ENCODE data around the gene F12.

Gene F12

DNA sequence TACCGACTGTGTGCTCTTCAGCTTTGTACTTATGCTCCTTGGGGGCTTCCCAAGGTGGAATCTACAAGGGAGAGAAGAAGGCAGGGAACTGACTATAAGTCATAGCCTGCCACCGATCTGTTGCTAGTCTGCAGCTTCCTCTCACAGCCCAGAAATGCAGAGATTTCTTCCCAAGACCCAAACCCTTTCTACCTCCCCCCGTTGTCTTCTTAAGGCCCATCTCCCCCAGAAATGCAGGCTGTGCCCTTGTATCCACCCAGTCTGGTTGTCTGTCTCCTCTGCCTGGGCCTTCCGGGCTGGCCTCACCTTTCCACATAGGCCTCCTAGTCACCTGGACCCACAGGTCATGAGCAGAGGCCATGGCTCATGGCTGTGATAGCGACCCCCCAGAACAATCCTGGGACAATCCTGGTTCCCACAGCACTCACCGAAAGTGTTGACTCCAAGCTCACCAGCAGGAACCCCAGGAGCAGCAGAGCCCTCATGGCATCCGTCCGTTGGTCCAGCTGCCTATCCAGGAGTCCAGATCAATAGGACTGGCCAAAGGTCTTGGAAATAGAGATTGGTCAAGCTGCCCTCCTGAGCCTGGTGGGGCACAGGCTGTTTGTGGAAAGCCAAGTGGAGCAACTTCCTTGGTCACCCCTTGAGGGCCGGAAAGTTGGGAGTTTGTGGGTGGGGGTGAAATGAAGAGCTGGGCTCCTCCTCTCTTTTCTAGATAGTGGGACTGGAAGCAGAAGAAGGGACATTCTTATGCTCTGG is at the start of gene F12:
Gene F12, minus strand, starts transcription at position 522 of the 759 bp plus-strand sequence. Its CDS starts 37 bp downstream, at position 485.
- no peak for DNase-seq (ENCODE audit: low read depth)

DNA sequence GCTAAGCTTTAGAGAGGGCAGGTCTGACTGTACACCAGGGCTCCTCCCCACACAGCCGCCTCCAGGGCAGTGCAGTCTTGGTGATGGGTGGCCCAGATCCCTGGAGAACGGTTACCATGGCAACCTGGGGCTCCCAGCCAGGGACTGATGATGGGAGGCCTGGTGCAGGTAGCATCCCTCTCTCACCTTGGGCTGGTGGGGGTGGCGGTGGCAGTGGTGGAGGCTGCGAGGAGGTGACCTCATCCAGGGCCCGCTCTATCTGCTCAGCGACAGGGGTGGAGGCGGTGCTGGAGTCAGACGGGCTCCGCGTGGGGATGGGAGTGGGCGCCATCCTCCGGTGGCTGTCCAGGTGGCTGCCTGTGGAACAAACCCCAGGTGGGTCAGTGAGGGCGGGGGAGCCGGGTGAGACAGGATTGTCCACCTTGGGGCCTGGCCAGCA is 49.6 kb upstream of the F12 start:
- DNase-seq (ENCODE audit: low read depth) = no peak

DNA sequence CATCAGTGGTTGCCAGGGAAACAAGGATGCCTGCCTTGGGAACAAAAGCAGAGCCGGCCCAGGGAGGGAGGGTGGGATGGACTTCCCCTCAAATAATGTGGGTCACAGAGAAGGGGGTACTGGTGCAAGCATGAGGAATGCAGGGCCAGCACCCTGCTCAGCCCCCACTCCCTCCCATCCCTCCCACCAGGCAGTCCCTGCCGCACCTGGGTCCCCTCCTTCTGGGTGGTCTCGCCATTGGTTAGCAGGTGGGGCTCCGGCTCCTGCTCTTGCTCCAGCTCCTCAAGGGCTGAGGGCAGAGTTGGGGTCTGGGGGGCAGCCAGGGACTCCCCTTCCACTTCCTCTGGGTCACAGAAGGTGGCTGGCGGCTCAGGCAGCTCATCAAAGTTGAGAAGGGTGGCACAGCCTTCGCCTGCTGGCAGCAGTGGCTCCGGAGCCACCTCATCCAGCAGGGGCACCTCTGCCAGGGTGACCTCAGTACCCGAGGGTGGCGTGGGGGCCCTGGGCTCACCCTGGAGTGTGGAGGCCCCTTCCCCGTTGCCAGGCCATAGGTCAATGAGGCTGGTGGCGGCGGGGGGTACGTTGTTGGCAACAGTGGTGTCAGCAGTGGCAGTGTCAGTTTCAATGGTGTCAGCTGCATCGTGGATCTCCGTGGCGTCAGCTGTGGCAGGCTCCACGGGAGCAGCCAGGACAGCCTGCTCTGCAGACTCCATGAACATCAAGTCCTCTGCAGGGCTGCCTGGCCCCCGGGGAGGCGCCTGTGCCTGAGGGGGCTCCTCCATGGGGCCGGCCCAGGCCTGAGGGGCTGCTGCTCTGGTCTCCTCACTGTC is 48.7 kb upstream of the F12 start:
- no peak for DNase-seq (ENCODE audit: low read depth)

DNA sequence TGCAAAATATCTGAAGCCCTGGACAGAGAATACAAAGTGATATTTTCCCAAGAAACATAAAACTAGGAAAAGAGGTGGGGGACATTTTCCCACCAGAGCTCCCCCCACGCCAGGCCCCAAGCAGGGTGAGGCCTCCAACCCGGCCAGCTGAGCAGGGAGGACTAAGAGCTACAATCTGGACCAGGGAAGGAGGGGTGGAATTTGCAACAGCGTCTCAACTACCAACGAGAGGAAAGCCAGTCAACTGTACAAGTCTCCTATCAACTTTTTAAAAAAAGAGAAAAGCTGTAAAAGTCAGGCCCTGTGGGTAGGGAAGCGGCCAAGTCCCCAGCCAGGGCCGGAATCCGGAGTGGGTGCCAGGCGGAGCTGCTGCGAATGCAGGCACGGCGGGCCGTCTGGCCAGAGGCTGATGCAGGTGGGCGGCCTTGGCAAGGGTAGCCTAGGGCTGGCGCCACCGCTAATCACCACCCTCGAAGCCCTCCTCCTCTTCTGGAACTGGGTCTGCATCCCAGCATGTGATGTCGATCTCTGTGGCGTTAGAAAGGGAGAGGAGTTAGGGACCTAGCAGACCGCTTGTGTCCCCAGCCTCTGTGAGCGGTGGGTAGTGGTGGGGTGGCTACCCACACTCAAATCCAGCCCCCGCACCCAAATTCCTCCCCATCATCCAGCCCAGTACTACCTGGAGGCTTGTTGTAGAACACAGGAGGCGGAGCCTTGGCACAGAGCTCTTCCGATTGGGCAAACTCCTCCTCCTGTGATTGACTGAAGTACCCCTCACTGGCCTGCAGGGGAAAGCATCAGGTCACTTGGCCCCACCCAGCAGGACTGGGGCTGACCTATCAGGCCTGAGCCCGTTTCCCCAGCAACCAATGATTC is 47.9 kb upstream of the F12 start:
- no peak for DNase-seq (ENCODE audit: low read depth)

DNA sequence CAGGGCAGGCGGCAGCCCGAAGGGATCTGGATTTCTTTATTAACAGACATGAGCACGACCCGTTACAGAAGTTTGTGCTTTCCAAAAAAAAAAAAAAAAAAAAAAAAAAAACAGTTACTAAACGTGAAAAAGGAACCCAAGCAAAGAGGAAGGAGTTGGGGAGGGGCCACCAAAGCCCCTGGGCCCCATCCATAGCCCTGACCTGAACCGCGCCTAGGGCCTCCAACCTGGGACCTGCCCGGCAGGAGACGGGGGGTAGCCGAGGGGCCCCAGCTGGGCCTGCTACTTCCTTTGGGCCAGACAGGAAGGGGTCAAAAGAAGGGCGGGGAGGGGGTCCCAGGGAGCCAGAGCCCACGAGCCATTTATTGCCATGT is 47.2 kb upstream of the F12 start:
- no peak for DNase-seq (ENCODE audit: low read depth)

DNA sequence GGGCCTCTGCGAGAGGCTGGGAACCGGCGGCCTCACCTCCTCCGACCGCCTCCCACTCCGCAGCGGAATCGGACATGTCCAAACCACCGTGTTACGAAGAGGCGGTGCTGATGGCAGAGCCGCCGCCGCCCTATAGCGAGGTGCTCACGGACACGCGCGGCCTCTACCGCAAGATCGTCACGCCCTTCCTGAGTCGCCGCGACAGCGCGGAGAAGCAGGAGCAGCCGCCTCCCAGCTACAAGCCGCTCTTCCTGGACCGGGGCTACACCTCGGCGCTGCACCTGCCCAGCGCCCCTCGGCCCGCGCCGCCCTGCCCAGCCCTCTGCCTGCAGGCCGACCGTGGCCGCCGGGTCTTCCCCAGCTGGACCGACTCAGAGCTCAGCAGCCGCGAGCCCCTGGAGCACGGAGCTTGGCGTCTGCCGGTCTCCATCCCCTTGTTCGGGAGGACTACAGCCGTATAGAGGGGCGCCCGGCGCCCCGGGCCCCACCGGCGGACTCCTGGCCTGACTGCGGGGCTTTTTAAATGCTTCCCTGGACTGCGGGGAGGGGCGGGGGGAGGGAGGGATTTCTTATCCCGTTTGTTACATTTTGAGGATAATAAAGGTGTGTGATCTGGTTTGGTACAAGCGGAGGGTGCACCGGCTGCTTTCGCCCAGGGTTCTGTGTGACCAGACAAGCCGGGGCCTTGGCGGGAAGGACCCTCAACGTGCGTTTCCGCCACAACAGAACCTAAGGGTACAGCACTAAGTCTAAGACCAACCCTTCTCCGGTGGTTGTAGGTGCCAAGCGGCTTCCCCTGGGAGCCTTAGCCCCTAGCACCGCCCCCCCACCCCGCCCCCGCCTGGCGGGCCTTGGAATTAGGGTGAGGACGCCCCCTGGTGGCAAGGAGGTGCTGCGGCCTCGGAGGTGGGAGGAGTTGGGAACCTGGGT is 46.6 kb upstream of the F12 start:
- DNase-seq (ENCODE audit: low read depth) = peak; percentile 97

DNA sequence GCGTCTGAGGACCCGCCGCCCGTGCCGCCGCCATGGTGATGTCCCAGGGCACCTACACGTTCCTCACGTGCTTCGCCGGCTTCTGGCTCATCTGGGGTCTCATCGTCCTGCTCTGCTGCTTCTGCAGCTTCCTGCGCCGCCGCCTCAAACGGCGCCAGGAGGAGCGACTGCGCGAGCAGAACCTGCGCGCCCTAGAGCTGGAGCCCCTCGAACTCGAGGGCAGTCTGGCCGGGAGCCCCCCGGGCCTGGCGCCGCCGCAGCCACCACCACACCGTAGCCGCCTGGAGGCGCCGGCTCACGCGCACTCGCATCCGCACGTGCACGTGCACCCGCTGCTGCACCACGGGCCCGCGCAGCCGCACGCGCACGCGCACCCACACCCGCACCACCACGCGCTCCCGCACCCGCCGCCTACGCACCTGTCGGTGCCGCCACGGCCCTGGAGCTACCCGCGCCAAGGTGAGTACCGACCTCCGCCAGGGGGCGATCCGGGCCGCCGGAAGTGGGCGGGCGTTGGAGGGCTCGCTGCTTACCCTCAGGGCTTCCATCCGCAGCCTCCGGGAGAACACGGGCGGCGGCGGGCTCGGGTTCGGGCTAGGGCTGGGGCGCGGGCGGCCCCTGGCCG is 45.8 kb upstream of the F12 start:
- DNase-seq (ENCODE audit: low read depth) = peak; percentile 86

DNA sequence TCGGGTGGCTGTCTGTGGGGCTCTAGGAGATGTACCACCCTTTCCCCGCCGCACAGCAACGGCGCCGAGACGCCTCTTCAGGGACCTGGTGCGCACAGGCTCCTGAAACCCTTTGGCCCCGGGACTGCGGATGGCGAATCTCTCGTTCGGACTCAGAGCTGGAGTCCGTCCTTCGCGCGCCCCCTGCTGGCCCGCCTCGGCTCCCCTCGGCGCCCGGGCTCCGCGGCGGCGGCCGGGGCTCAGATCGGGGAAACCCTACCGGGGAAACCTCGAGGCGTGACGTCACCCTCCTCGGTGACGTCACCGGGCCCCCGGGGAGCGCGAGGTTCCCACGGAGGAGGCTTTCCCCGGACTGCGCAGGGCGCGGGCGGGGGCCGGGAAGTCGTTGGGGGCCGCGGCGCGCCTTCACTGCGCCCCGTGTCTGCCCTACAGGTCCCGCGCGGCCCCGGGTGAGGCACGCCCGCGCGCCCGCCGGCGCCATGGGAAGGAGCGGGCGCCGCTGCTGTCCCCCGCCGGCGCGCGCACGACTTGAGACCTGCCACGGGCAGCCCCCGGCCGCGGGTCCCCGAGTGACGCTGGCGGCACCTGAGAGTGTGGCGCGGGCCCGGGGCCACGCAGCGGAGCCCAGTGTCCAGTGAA is 45.2 kb upstream of the F12 start:
- DNase-seq (ENCODE audit: low read depth) = peak; percentile 91

DNA sequence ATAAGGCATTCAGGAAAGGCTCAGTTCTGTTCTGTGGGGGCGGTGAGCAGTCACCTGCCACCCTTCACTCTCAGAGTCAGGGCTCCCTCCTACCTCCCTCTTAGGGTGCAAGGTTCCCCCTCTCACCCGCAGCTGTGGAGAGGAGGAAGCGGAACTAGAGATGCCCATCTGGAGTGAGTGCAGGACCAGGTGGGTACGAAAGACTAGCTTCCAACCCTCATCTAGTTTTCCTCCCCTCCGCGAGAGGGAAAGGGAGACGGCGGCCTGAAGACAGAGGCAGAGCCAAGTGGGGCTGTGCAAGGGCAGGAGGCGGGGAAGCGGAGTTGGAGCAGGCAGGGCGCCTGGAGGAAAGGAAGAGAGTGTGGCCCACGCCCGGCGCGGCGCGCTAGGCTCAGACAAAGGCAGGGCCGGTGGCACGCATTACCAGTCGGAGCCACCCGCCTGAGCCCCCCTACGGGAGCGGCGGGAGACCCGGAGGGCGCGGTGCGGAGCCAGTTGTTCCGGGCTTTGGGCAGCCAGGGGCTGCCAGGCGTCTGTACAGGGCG is 44.6 kb upstream of the F12 start:
- DNase-seq (ENCODE audit: low read depth) = no peak

DNA sequence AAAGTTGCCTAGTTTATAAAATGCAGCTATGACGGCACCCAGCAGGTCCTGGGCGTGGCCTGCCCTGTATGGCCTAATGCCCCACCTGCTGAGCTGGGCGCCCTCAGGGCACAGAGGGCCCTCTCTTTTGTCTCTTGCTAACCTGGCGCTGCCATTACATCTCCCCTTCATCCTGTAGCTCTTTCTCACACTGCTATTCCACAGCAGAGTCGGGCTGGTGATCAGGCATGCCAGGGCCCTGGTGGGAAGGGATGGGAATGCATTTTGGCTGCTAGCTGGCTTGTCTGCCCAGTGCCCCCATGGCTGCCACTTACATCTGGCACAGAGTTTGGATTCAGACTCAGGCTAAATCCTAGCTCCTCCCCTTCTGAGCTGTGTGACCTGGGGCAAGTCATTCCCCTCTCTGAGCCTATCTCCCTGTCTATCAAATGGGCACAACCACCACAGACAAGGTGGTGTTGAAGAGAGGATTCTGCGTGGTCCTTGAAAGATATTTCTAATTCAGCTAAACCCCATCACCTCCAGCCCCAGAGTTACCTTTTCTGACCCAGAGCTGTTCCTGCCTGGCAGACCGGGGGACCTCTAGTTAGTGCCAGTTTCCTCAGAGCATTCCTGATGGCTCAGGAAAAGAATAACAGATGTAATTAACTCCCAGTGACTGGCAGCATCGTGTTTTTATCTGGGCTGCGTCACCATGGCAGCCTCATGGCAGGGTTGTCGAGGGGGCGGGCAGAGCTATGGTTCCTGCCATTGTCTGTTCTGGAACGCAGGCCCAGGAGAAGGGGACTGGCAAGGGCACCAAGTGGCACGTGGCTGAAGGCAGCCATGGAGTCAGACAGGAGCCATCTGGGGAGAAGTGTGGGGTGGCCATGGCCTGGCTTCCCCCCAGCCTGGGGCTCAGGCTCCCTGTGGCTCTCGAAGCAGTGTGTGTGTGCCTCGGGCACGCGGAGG is 43.6 kb upstream of the F12 start:
- no peak for DNase-seq (ENCODE audit: low read depth)

DNA sequence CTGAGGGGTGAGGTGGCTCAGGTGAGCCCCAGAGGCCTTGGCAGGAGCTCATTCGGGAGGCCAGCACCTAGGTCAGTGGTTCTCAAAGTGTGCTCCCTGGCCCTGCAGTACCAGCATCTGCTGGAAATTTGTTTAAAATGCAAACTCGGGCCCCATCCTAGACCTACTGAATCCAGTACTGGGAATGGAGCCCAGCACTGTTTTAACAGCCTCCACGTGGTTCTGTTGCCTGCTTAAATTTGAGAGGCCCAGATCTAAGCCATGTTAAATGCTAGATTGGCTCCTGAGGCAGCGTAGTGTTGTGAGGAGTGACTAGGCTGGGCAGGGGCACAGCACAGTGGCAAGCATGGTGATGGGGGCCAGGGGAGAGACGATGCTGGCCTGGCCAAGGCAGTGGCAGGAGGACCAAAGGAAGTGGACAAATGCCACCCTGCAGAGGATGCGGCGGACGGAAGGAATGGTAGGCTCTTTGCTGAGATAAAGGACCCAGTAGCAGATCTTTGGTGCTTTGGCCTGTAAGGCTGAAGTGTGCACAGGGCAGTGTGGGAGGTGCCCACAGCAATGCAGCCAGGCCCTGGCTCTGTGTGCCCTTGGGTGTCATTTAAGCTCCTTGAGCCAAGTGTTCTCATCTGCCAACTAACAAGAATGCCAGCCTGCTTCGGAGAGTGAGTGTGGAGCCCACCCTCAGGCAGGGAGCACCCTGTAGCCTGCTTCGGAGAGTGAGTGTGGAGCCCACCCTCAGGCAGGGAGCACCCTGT is 41.5 kb upstream of the F12 start:
- no peak for DNase-seq (ENCODE audit: low read depth)

DNA sequence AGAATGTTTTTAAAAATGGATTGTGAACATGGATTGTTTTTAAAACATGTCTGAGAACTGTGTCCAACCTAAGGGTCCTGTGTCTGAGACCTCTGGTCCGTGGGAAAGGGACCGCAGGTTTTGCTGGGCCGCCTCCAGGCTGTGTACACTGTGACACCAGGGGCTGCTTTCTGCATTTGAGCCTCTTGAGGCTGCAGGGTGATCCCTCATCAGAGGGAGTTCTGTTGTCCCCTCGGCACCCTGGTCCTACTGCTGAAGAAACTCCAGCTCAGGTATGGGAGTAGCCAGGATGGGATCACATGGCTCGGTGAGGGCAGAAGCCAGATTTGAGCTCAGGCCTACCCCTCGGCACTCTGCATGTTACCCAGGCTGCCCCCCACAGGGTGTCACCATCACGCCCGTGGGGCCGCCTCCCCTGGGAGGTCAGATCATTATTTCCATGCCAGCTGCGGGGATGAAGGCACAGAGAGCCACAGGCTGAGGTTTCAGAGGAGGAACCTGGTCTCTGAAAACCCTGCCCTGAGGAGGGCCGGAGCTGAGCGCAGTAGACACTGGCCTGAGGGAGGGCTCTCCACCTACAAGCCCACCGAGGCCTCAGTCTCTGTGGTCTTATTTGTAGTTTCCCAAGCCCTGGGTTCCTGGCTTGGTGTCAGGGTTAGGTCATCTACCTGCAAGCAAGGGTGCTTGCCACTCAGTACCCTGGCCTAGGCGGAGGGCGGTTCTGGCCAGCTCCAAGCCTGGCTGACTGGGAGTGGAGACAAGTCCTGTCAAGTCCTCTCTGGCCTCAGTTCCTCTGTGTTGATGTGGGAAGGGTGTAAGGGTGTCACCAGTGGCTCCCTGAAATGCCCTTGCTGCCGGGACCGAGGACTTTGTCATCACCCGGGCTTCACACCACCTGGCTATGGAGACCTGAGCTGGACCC is 40.0 kb upstream of the F12 start:
- DNase-seq (ENCODE audit: low read depth) = no peak

DNA sequence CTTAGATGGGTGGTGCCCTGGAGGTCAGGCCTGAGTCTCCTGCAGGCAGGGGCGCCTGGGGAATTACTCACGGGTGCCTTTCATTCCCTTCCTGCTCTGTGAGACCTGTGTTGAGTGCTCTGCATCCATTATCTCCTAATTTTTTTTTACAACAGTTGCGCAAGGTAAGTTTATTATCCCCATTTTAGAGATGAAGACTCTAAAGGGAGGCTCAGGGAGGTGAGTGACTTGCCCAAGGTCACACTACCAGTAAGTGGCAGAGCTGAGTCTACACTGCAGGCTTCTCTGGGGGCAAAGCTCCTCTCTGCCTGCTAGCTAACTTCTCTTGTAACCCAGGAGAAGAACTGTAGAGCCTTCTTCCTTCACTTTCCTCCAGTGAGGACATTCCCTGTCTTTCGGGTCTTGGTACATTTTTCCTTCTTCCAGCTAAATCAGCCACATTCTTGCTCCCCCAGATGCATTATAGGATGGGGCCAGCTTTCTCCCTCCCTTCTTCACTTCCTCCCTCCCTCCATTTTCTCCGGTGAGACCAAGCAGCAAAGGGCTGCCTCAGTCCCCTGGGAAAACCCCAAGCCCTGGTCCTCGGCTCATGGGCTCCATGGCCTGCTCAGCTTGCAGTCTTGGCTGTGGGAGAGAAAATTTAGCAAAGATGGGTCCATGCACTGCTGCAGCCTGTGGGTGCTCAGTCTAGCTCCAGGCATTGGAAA is 39.0 kb upstream of the F12 start:
- no peak for DNase-seq (ENCODE audit: low read depth)

DNA sequence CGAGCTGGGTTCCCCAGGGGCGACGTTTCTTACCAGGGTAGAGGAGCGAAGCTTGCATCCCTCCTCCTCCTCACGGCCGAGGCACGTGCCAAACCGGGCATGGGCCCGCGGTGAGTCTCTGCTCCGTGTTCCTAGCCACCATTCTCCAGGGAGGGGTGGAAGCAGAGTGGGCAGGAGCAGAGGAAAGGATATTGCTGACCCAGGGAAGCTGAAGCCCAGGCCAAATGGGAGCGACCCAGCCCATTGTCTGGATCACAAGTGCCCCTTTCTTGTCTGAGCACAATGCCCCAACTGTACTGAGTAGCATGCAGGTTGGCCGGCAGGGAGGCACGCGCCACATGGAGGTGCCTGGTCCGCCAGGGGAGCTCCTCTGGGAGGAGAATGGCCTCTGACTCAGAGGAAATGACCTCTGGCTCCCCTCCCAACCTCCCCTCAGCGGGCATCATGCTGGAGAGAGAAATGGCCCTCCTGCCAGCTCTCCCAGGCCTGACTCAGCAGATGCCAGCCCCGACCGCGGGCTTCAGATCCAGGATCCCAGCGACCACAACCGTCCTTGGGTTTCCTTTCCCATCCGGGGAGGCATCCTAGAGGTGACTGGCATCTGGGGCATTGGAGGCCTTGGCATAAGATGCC is 38.4 kb upstream of the F12 start:
- DNase-seq (ENCODE audit: low read depth) = no peak

DNA sequence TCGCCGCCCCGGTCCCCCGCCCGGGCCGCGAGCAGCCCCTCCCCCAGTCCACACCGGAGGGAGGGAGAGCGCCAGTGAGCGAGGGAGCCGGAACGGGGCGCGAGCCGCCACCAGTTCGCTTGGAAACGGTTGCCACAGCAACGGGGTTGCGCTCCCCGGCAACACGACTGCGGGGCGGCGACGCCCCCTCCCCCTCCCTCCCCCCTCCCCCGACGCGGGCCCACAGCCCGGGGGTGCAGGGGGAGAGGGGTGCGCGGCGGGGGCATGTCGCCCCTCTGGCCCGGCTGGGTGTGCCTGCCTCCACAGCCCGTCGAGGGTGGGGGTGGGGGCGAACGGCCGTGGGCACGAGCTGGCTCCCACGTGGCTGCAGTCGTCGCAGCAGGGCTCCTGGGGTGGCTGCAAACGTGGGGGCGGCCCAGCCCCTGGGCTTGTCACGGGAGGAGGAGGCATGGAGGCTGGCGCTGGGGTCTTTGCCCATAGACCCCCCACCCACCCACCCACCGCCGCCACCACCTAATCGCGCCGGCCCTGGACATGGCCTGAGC is 37.8 kb upstream of the F12 start:
- no peak for DNase-seq (ENCODE audit: low read depth)

Measured in stimulated activated CD8-positive, alpha-beta memory T cell treated with anti-CD3 and anti-CD28 coated beads, Interleukin-12 subunit alpha, Interleukin-12 subunit beta, amount 100 ng/mL, for 1 hour (primary cell).